BLaER1 (cell line): ENCODE data around the gene ZNF282.

Experiments
- H3K27ac ChIP-seq: shearing (Covaris generic); formaldehyde crosslinking; 2 replicates; pipeline ENCODE4 v1.8.1; 2022
- H3K27me3 ChIP-seq: shearing (Covaris generic); formaldehyde crosslinking; 2 replicates; pipeline ENCODE4 v1.8.1; 2022
- H3K36me3 ChIP-seq: shearing (Covaris generic); formaldehyde crosslinking; 2 replicates; pipeline ENCODE4 v1.8.1; 2022
- H3K4me1 ChIP-seq: shearing (Covaris generic); formaldehyde crosslinking; 2 replicates; pipeline ENCODE4 v1.8.1; 2022
- H3K4me2 ChIP-seq: shearing (Covaris generic); formaldehyde crosslinking; 2 replicates; pipeline ENCODE4 v1.8.1; 2022
- H3K4me3 ChIP-seq: shearing (Covaris generic); formaldehyde crosslinking; 2 replicates; pipeline ENCODE4 v1.8.1; 2022
- H3K9ac ChIP-seq: shearing (Covaris generic); formaldehyde crosslinking; 2 replicates; pipeline ENCODE4 v1.8.1; 2022
- H3K9me3 ChIP-seq: shearing (Covaris generic); formaldehyde crosslinking; 2 replicates; pipeline ENCODE4 v1.8.1; 2022
- H4K20me1 ChIP-seq: shearing (Covaris generic); formaldehyde crosslinking; 2 replicates; pipeline ENCODE4 v1.8.1; 2022
- Cebpa-rat ChIP-seq: shearing (Covaris generic); IDR thresholded peaks from 2 replicates; pipeline ENCODE4 v1.8.1; 2022

Gene ZNF282

GRCh38 chr7:149166142-149166541 is 29.2 kb upstream of the ZNF282 start:
- Histone ChIP-seq H3K27ac (no peak overlapping the region), H3K9me3 (no peaks in the 10 kb centered on the region), H3K4me1 (0 out of 2 replicates have a peak, but pooled peaks cover 3% of the 10 kb centered on the region), H3K4me2 (no peak overlapping the region), H3K27me3 (no peaks in the 10 kb centered on the region), H3K36me3 (peaks cover 97% of the 10 kb centered on the region), H4K20me1 (peaks cover 43% of the 10 kb centered on the region), H3K9ac (no peak overlapping the region), H3K4me3 (no peak overlapping the region)
- no peak for TF ChIP-seq Cebpa-rat

GRCh38 chr7:149166630-149167352 is 28.6 kb upstream of the ZNF282 start:
- Histone ChIP-seq H3K4me1 (no peaks in the 10 kb centered on the region), H4K20me1 (peaks cover 37% of the 10 kb centered on the region; the same call in 1 of the 2 replicates), H3K27ac (no peak overlapping the region), H3K4me2 (no peak overlapping the region), H3K36me3 (peaks cover 97% of the 10 kb centered on the region), H3K9me3 (no peaks in the 10 kb centered on the region), H3K9ac (no peak overlapping the region), H3K27me3 (no peaks in the 10 kb centered on the region), H3K4me3 (no peak overlapping the region)
- TF ChIP-seq Cebpa-rat = no peak

GRCh38 chr7:149171892-149172533 is 23.3 kb upstream of the ZNF282 start:
- no peak overlapping the region for H3K4me3 ChIP-seq
- no peak overlapping the region for H3K27ac ChIP-seq
- H3K4me1 ChIP-seq = no peaks in the 10 kb centered on the region
- no peaks in the 10 kb centered on the region for H3K27me3 ChIP-seq
- H3K9me3 ChIP-seq = no peaks in the 10 kb centered on the region
- no peak overlapping the region for H3K9ac ChIP-seq
- H3K4me2 ChIP-seq = no peak overlapping the region
- peaks cover 98% of the 10 kb centered on the region for H3K36me3 ChIP-seq
- H4K20me1 ChIP-seq = peaks cover 8% of the 10 kb centered on the region; the same call in 1 of the 2 replicates
- no peak for TF ChIP-seq Cebpa-rat

GRCh38 chr7:149172534-149172920 is 22.8 kb upstream of the ZNF282 start:
- H3K4me2 ChIP-seq = no peak overlapping the region
- no peaks in the 10 kb centered on the region for H3K4me1 ChIP-seq
- TF ChIP-seq Cebpa-rat = no peak
- no peak overlapping the region for H3K27ac ChIP-seq
- 0 out of 2 replicates have a peak, but pooled peaks cover 5% of the 10 kb centered on the region for H4K20me1 ChIP-seq
- H3K9me3 ChIP-seq = no peaks in the 10 kb centered on the region
- no peak overlapping the region for H3K4me3 ChIP-seq
- H3K27me3 ChIP-seq = no peaks in the 10 kb centered on the region
- no peak overlapping the region for H3K9ac ChIP-seq
- peaks cover 98% of the 10 kb centered on the region for H3K36me3 ChIP-seq

GRCh38 chr7:149175150-149175549 is 20.2 kb upstream of the ZNF282 start:
- Histone ChIP-seq H3K36me3 (peaks cover 98% of the 10 kb centered on the region), H3K9ac (no peak overlapping the region), H3K27me3 (no peaks in the 10 kb centered on the region), H3K4me1 (no peaks in the 10 kb centered on the region), H3K9me3 (no peaks in the 10 kb centered on the region), H4K20me1 (peaks cover 9% of the 10 kb centered on the region; the same call in 1 of the 2 replicates), H3K4me3 (no peak overlapping the region), H3K27ac (no peak overlapping the region), H3K4me2 (no peak overlapping the region)
- TF ChIP-seq Cebpa-rat = no peak

GRCh38 chr7:149179241-149179640 is 16.1 kb upstream of the ZNF282 start:
- no peak overlapping the region for H3K9ac ChIP-seq
- H3K27me3 ChIP-seq = no peaks in the 10 kb centered on the region
- no peaks in the 10 kb centered on the region for H3K4me1 ChIP-seq
- no peak for TF ChIP-seq Cebpa-rat
- no peak overlapping the region for H3K4me2 ChIP-seq
- H4K20me1 ChIP-seq = peaks cover 9% of the 10 kb centered on the region; the same call in 1 of the 2 replicates
- H3K27ac ChIP-seq = no peak overlapping the region
- peaks cover 97% of the 10 kb centered on the region for H3K36me3 ChIP-seq
- H3K4me3 ChIP-seq = no peak overlapping the region
- H3K9me3 ChIP-seq = no peaks in the 10 kb centered on the region

GRCh38 chr7:149180722-149181449 is 14.5 kb upstream of the ZNF282 start:
- Histone ChIP-seq H3K9ac (no peak overlapping the region), H3K4me2 (no peak overlapping the region), H3K4me1 (no peaks in the 10 kb centered on the region), H3K4me3 (no peak overlapping the region), H3K9me3 (no peaks in the 10 kb centered on the region), H3K36me3 (peaks cover 81% of the 10 kb centered on the region), H3K27me3 (no peaks in the 10 kb centered on the region), H4K20me1 (peaks cover 9% of the 10 kb centered on the region; the same call in 1 of the 2 replicates), H3K27ac (no peak overlapping the region)
- no peak for TF ChIP-seq Cebpa-rat

GRCh38 chr7:149181450-149181790 is 13.9 kb upstream of the ZNF282 start:
- Histone ChIP-seq H3K4me2 (no peak overlapping the region), H3K9ac (no peak overlapping the region), H4K20me1 (peaks cover 9% of the 10 kb centered on the region; the same call in 1 of the 2 replicates), H3K9me3 (no peaks in the 10 kb centered on the region), H3K27ac (no peak overlapping the region), H3K36me3 (peaks cover 76% of the 10 kb centered on the region), H3K4me3 (no peak overlapping the region), H3K4me1 (no peaks in the 10 kb centered on the region), H3K27me3 (no peaks in the 10 kb centered on the region)
- TF ChIP-seq Cebpa-rat = no peak

- Histone ChIP-seq H3K36me3 (peaks cover 47% of the 10 kb centered on the region), H3K4me2 (no peak overlapping the region), H3K27me3 (no peaks in the 10 kb centered on the region), H3K4me3 (no peak overlapping the region), H3K4me1 (no peaks in the 10 kb centered on the region), H3K27ac (no peak overlapping the region), H3K9ac (no peak overlapping the region), H3K9me3 (no peaks in the 10 kb centered on the region), H4K20me1 (peaks cover 7% of the 10 kb centered on the region; the same call in 1 of the 2 replicates)
- no peak for TF ChIP-seq Cebpa-rat
These were observed 11.1 kb upstream of the ZNF282 start for GRCh38 chr7:149184274-149184673.

GRCh38 chr7:149188213-149188612 is 7.1 kb upstream of the ZNF282 start:
- no peak for TF ChIP-seq Cebpa-rat
- Histone ChIP-seq H3K4me2 (no peak overlapping the region), H3K9ac (no peak overlapping the region), H3K36me3 (peaks cover 9% of the 10 kb centered on the region), H3K27me3 (no peaks in the 10 kb centered on the region), H3K9me3 (no peaks in the 10 kb centered on the region), H3K27ac (no peak overlapping the region), H3K4me1 (no peaks in the 10 kb centered on the region), H3K4me3 (no peak overlapping the region), H4K20me1 (no peaks in the 10 kb centered on the region)
